Heart left ventricle (tissue), 16 donors: Measurements from ENCODE around the gene LRRC27. TPM values are rescaled to one million over a fixed set of nuclear protein-coding genes. Genes with fewer than 3 reads are reported as not detected.
"Not testable (repeated sequence)": the region's sequence is repeated elsewhere in the genome, so short reads cannot be mapped to it uniquely, and the experiment has no call there.

ENCODE experiments used
- ATAC-seq, 4 donors: fragments of 200-7000 bp; cut with Tn5 transposase; one replicate each; pipeline ENCODE4 v1.9.1; 2020 to 2022; ENCODE audit warnings: moderate library complexity in 4 of 4, mild to moderate bottlenecking in 3 of 4, moderate number of reproducible peaks in 1 of 4
- DNase-seq, 5 donors: peaks; one replicate each; pipeline ENCODE4 v3.0.0-alpha.2; 2020
- H3K27ac ChIP-seq, 12 donors: fragments of 200-600 bp; sonication (generic) in 4 of 12; one replicate each; pipeline versions ENCODE4 v1.5.0 to v1.8.0; 2016 to 2022; ENCODE audit warnings: mild to moderate bottlenecking in 2 of 12
- H3K27me3 ChIP-seq, 9 donors: fragments of 200-600 bp; sonication (generic) in 2 of 9; one replicate each; pipeline versions ENCODE4 v1.5.1 to v1.8.0; 2016 to 2022; ENCODE audit warnings: mild to moderate bottlenecking in 3 of 9
- H3K36me3 ChIP-seq, 9 donors: fragments of 200-600 bp; sonication (generic) in 2 of 9; one replicate each; pipeline versions ENCODE4 v1.5.0 to v1.8.0; 2018 to 2022; ENCODE audit warnings: mild to moderate bottlenecking in 2 of 9
- H3K4me1 ChIP-seq, 12 donors: fragments of 200-600 bp; sonication (generic) in 4 of 12; one replicate each; pipeline versions ENCODE4 v1.5.0 to v1.8.0; 2016 to 2022; ENCODE audit warnings: mild to moderate bottlenecking in 3 of 12
- H3K4me3 ChIP-seq, 12 donors: fragments of 200-600 bp; sonication (generic) in 4 of 12; one replicate each; pipeline versions ENCODE4 v1.5.0 to v1.8.0; 2017 to 2022; ENCODE audit warnings: mild to moderate bottlenecking in 9 of 12, moderate library complexity in 4 of 12
- H3K9me3 ChIP-seq, 12 donors: fragments of 200-600 bp; sonication (generic) in 4 of 12; one replicate each; pipeline versions ENCODE4 v1.5.0 to v1.8.0; 2016 to 2022; ENCODE audit warnings: mild to moderate bottlenecking in 1 of 12
- POLR2A ChIP-seq, 2 donors: fragments of 450-650 bp; IDR thresholded peaks; one replicate each; pipeline ENCODE4 v1.6.1; 2017; ENCODE audit warnings: antibody characterized with exemption in 2 of 2, mild to moderate bottlenecking in 2 of 2, moderate library complexity in 2 of 2
- WGBS, 4 donors: extraction: QIAGEN DNeasy Blood & Tissue Kit in 2 of 4; methylation state at CpG; one replicate each; pipeline versions ENCODE4 v1.1.5 to v1.1.7; 2013 to 2018; 5-methylcytosine and 5-hydroxymethylcytosine counted together
- intact Hi-C, 10 donors: fragments of 100-400 bp; cut with DNase I; formaldehyde crosslinking; loops; one replicate each; pipeline versions ENCODE4 v1.11.1 to v1.14.2; 2022
- polyA plus RNA-seq, 2 donors: library from polyadenylated mRNA; stranded (reverse); fragments of 200-250 nt; gene quantifications; one replicate each; pipeline ENCODE4 v1.2.3, GENCODE V29; 2013
- total RNA-seq, 9 donors: library from RNA; depleted of rRNA in 2 of 9; stranded (reverse); fragments of >200 nt in 2 of 9; fragmentation: NEBNext Ultra II Directional in 3 of 9; extraction: Animal tissue kit (Norgen Biotek cat#: 25700) in 3 of 9; gene quantifications; one replicate each; pipeline versions ENCODE4 v1.1.0 to v1.2.4, GENCODE V29; 2016 to 2023
- TF ChIP-seq, protein P1 (sequence below), 12 donors: fragments of 200-600 bp; sonication (generic) in 4 of 12; IDR thresholded peaks; one replicate each; pipeline versions ENCODE4 v1.5.0 to v1.8.0; 2018 to 2022; ENCODE audit warnings: antibody characterized with exemption in 12 of 12, mild to moderate bottlenecking in 5 of 12
- donor health status: ischemic (EF 13 %, LVEDD 7.1; RV severe dilation, severe dysfunction).
- donor health status: healthy with polysubstance abuse.
- donor health status: DM: no; HTN: yes; CAD: no.
- donor health status: DM: no; HTN: no; CAD: no.
- donor health status: ischemic (EF 25% LVEDD 6.9; RV normal size, moderate dysfunction).
- donor health status: ischemic (EF 25% LVEDD 5.7; RV mildly dilated, moderate dysfunction).
- donor health status: healthy.
- donor health status: DM: yes; HTN: yes; CAD: no.
- donor health status: ischemic (EF 35%, LVEDD 5.7; RV mildly dilated, moderate dysfunction).
- donor health status: nonischemic (EF 11% LVEDD 7.7; RV severe dilation, severe dysfunction).
- donor health status: DM: yes; HTN: yes; CAD: no.
- donor health status: PGD.
- donor health status: ischemic (EF 29% LVEDD 5.4; RV normal size, mild dysfunction).
- donor health status: nonischemic (EF 23%, LVEDD 6.1; RV moderate dilation, normal function).

LRRC27 gene
- total and polyA plus RNA-seq, 11 donors, result 2.6 to 8.9 (median 5.1) TPM

DNA sequence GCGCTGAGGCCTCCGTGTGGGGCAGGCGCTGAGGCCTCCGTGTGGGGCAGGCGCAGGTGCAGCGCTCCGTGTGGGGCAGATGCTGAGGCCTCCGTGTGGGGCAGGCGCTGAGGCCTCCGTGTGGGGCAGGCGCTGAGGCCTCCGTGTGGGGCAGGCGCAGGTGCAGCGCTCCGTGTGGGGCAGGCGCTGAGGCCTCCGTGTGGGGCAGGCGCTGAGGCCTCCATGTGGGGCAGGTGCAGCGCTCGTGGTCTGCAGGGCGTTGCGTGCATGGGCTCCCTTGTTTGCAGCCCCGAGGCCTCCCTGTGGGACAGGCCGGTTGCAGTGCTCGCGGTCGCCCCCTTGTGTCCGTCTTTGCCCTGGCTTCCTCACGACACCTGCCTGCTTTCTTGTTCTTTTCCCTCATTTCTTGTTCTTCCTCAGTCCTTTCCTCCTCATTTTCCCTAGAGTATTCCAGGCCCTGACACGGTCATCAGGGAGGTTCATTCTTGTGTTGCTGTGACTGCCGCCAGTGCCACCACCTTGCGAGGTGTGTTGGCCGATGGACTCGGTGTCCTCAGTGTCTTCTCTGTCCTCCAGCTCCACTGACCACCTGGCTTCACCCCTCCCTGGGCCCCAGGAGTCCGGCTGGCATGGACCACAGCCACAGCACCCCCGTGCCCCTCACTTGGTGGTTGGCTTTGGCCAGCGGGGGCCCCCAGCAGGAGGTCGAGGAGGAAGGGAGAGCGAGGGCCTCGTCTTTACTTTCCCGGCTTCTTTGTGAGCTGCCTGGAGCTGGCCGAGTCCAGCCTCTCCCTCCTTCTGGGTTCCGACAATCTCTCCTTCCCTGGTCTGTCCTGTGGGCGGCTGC is 20.7 kb downstream of the LRRC27 start:
- peak; percentile 60 to 88 (median 75) for DNase-seq
- peaks cover 0 to 15% (median 3%) of the 10 kb centered on the region in 9 donors for H3K36me3 ChIP-seq
- TF ChIP-seq, protein P1, sequence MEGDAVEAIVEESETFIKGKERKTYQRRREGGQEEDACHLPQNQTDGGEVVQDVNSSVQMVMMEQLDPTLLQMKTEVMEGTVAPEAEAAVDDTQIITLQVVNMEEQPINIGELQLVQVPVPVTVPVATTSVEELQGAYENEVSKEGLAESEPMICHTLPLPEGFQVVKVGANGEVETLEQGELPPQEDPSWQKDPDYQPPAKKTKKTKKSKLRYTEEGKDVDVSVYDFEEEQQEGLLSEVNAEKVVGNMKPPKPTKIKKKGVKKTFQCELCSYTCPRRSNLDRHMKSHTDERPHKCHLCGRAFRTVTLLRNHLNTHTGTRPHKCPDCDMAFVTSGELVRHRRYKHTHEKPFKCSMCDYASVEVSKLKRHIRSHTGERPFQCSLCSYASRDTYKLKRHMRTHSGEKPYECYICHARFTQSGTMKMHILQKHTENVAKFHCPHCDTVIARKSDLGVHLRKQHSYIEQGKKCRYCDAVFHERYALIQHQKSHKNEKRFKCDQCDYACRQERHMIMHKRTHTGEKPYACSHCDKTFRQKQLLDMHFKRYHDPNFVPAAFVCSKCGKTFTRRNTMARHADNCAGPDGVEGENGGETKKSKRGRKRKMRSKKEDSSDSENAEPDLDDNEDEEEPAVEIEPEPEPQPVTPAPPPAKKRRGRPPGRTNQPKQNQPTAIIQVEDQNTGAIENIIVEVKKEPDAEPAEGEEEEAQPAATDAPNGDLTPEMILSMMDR (IDR thresholded peaks at IDR 0.05), result peak; percentile 74 to 90 (median 82)
- ATAC-seq, result peak in 3 of 4 donors; percentile 65 to 75 (median 72)
- H3K27ac ChIP-seq, H3K27me3 ChIP-seq, H3K4me1 ChIP-seq, H3K9me3 ChIP-seq, H3K4me3 ChIP-seq: not testable (repeated sequence)
- intact Hi-C loops, result loop anchor here in 8 of 10 donors (1.0 to 2.0 kb wide), 3 partner anchors 128 to 130 kb away; no protein-coding TSS in a partner anchor
- WGBS, 4 donors, result 45 to 56% (median 55%) methylated on average over 25 to 38 of the region's 44 CpGs

DNA sequence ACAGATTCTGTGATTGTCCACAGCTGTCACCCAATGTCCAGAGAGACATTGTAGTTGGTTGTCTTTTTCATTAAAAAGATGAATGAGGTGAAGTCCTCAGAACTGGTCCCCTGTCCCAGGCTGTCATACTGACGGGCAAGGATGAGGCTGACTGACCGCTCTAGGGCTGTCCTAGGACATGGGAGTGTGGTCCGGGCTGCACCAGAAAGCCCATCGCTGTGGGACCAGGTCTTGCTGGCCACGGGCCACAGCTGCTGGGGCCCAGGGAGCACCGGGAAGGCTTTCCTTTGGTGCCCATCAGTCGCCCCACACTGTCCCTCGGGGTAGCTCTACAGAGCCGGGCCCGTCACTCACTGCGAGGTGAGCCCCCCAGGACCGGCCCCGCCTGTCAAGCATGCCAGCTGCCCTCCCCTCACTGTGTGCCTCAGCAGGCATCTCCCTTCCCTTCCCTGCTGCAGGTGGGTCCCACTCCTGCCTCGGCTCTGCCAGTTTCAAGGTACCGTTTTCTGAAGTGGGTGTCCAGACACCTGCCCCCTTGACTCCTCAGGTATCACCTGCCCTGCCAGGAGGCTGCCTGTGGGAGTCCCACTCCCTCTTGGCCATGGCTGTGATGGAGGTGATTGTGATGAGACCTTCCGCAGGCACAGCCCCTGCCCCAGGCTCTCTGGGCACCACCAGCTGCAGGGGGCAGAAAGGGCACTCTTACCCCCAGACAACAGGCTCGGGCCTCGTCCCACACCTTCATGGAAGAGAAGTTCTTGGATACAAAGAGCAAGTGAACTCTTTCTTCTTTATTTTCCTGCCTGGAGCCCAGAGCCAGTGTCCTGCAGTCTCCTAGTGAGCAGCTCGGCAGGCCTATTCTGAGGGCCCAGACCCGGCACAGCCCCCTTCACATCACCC is 21.7 kb downstream of the LRRC27 start:
- Histone ChIP-seq H3K4me1 (no peaks in the 10 kb centered on the region), H3K4me3 (no peak overlapping the region), H3K27me3 (no peaks in the 10 kb centered on the region), H3K27ac (no peak overlapping the region), H3K36me3 (peaks cover 0 to 8% (median under 1%) of the 10 kb centered on the region in 9 donors), H3K9me3 (no peaks in the 10 kb centered on the region)
- intact Hi-C loops, result loop anchor here in 4 of 10 donors (2.0 kb wide), 2 partner anchors 129 to 131 kb away; no protein-coding TSS in a partner anchor
- peak in 1 of 4 donors; percentile 14 for ATAC-seq
- TF ChIP-seq, protein P1 (IDR thresholded peaks at IDR 0.05), result no peak
- TF ChIP-seq POLR2A (IDR thresholded peaks at IDR 0.05), result no peak
- 87 to 97% (median 92%) methylated on average over 13 to 20 of the region's 20 CpGs for WGBS, 4 donors
- no peak for DNase-seq

DNA sequence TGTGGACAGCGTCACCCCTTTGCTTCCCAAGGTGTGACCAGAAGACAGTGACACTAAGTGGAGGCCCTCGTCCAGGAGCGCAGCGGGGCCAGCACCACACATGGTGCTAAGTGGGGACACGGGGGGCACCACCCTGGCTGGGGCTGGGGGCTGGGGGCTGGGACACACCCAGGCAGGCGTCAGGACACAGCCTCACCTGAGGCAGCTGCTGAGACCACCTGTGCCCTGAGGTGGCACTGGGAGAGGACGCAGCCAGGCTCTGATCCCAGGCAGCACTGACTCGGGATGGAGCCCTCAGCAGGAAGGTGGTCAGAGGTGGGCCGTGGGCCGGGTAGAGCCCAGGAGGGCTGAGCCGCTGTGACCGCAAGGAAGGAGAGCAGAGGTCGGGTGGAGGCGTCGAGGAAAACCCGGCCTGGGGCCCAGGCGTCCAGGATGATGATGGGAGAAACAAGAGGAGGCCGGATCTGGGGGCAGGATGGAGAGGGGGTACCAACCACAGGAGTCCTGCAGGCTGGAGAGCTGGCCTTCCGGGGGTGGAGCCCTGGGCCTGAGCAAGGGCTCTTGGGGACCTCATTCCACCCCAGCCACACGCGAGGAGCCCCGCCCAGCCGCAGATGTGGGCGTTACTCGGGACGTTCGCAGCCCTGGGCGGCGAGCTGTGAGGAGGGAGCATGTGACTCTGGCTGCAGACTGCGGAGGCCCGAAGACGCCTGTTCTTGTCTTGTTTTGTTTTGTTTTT is 22.5 kb downstream of the LRRC27 start:
- no peaks in the 10 kb centered on the region for H3K27me3 ChIP-seq
- ATAC-seq, result no peak
- TF ChIP-seq, protein P1 (IDR thresholded peaks at IDR 0.05), result no peak
- TF ChIP-seq POLR2A (IDR thresholded peaks at IDR 0.05), result no peak

More for the DNA sequence above, 22.5 kb downstream of the LRRC27 start:
- H3K27ac ChIP-seq, result no peak overlapping the region
- H3K9me3 ChIP-seq, result no peaks in the 10 kb centered on the region
- intact Hi-C loops, result no loop called here
- no peaks in the 10 kb centered on the region for H3K4me1 ChIP-seq
- H3K36me3 ChIP-seq, result peaks cover 0 to 5% (median 0%) of the 10 kb centered on the region in 9 donors
- WGBS, 4 donors, result 84 to 95% (median 93%) methylated on average over 30 to 32 of the region's 32 CpGs
- no peak overlapping the region for H3K4me3 ChIP-seq
- DNase-seq, result no peak
